ENCODE results near the gene ZBED3.

GRCh38 chr5:77129391-77129990 is 42.4 kb upstream of the ZBED3 start:
- TF ChIP-seq CTCF (IDR thresholded peaks at IDR 0.05; ENCODE audit: borderline replicate concordance, extremely low read depth, low read length, poor library complexity, severe bottlenecking) (peak; percentile 58), EZH2 (IDR thresholded peaks at IDR 0.05; ENCODE audit: borderline replicate concordance, low read depth, low read length, severe bottlenecking) (no peak)

Measured in DND-41 (cell line).